Forelimb muscle (tissue), 1 donor: ENCODE results near the gene THOP1. TPM values are rescaled to one million over a fixed set of nuclear protein-coding genes. Genes with fewer than 3 reads are reported as not detected.

Experiments used
- DNase-seq: peaks from one replicate; pipeline ENCODE4 v3.0.0-alpha.2; 2013; ENCODE audit warnings: low read depth
- polyA plus RNA-seq: library from polyadenylated mRNA; unstranded; fragments of 120-200 nt; gene quantifications from one replicate; pipeline ENCODE4 v1.2.1, GENCODE V29; 2013; ENCODE audit not compliant: insufficient read length

The THOP1 gene
- polyA plus RNA-seq, 1 donor, result 44.7 TPM

DNA sequence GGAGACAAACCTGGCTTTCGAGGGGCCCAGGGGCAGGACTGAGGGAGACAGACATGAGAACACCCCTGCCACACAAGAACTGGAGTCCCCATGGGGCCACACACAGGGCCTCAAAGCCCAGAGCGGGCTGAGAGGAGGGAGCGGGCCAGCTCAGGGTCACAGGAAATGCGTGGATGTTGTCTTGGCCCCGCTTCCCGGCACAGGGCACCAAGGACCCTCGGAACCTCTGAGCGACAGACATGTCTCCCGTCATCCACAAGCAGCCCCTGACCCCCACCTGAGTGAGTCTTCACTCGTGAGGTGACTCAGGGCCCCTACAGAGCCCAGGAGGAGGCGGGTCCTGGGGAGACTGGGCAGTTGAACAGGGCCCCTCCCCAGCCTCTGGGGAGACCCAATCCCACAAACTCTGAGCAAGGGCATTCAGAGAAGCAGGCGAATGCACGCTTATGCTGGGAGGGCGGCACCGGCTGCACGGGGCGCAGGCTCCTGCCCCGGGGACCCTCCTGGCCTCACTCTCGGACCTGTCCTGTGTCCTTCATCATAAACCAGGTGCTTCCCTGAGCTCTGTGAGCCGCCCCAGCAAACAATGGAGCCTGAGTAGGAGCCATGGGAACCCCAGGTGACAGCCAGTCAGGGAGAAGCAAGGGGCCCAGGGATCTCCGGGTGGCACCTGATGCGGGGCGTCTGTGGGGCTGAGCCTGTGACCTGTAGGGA is 22.4 kb upstream of the THOP1 start:
- DNase-seq, result no peak

DNA sequence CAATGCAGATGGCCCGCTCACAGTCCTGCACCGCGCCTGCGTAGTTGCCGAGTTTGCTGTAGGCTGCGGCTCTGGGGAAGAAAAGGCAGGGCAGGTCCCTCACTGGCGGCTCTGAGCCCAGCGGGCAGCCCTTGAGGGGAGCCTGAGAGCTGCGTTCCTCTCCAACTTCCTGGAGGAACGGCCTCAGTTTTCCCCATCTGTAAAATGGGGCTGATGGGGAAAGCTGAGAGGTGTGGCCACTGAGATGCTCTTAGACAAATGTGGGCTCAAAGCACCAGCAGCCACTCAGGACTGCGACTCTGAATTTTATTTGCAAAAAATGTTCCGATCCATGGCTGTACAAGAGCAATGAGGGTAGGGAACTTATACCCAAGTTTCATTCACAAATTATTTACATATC is 21.6 kb upstream of the THOP1 start:
- DNase-seq, result no peak

DNA sequence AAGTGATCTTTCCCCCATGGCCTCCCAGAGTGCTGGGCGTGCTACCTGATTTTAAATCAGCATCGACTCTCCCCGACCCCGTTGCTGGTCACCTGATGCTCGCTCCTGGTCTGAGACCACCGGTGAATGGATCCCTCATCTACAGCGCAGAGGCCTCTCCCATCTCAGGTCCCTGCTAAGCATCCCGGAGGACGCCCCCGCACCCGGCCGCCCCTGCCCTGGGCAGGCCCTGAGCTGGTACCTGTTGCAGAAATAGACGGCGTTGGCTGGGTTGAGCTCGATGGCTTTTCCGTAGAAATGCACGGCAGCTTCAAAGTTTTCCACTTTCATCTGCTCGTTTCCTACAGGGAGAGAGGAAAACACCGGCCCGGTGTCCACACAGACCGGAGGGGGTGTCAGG is 20.4 kb upstream of the THOP1 start:
- no peak for DNase-seq

DNA sequence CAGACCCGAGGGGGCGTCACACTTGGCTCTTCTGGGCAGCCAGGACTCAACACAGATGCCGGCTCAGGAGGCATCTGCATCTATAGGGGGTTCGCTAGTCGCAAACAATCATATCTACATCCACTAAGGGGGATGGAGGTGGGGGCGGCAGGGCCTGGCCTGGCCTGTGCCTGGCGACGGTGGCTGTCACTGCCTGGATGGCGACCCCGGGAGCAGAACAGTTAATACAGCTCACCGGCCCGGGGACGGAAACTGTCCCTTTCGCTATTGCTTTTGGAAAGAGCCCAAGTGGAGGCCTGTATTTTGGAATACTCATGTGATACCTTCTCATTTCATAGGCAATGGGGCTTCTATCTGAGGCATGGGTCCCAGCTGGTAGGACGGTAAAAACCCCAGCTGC is 19.9 kb upstream of the THOP1 start:
- DNase-seq, result no peak

DNA sequence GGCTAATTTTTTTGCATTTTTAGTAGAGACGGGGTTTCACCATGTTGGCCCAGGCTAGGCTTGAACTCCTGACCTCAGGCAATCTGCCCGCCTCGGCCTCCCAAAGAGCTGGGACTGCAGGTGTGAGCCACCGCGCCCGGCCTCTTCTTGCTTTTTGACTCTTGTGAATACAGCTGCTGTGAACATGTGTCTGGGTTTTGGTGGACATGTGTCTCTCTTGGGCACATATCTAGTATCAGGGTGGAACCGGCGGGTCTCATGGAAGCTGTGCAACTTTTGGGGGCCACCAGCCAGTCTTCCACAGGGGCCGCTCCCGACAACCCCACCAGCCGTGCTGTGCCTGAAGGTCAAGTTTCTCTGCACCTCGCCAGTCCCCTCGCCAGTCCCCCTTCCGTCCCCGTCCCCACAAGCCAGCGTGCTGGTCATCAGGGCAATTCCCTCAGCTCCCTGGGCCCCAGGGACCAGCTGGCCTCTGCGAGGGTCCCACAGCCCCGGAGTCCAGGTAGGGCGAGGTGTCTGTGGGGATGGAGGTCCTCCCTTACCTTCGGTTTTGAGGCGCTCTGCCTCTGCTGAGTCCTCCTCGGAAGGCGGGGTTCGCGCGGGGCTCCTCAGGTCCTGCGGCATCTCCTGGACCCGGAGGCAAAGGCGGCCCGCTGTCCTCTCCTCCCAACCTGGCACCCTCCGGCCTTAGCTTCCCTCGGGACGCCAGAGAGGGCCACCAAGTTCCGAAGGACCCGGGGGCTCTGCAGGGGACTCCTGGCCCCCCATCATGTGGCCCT is 18.5 kb upstream of the THOP1 start:
- DNase-seq, result no peak

DNA sequence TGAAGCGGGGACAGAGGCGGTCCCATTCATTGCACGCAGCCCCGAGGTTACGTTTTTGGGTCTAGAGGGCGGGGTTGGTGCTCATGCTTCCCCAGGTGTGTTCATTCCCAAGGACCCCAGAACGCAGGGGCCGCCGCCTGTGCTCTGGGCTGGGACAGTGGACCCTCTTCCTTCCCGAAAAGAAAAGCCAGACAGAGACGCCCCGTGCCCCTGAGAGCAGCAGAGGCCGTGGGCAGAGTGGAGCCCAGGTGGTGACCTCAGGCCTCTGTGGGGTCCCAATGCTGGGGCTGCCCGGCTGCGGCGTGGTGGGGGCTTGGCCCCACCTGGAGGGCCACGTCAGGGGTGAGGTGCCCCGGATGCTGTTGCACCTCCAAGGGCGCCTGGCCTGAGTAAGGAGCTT is 17.6 kb upstream of the THOP1 start:
- no peak for DNase-seq

DNA sequence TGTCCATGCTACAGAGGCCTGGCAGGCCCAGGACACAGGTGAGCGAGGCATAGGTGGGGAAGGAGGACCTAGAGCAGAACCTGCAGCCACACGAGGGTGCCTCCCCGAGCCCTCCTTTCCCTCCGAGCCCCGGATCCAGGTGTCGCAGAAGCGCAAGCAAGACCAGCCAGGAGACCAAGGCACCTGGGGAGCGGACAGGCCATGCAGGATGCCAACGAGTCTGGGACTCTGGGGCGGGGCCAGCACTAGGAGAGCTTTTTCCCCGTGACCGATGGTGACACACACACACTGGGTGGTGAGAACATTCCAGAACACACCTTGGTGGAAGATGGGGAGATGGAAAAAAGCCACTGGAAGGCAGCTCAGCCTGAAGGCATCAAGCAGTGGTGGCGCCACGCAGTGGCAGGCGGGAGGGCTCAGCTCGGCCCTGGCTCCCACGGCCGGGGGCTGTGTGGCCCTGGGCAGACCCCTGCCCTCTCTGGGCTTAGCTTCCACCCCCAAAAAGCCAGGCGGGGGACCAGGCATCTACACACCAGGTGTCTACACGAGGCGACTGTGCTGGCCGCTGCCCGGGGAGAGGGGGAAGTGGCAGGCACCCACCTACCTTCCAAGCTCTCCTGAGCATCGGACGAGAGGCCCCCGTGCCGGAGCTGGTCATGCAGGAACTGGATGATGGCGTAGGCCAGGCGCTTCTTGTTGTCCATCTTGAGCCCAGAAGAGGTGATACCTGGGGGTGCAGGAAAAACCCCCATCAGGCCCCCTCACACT is 16.8 kb upstream of the THOP1 start:
- DNase-seq, result no peak

DNA sequence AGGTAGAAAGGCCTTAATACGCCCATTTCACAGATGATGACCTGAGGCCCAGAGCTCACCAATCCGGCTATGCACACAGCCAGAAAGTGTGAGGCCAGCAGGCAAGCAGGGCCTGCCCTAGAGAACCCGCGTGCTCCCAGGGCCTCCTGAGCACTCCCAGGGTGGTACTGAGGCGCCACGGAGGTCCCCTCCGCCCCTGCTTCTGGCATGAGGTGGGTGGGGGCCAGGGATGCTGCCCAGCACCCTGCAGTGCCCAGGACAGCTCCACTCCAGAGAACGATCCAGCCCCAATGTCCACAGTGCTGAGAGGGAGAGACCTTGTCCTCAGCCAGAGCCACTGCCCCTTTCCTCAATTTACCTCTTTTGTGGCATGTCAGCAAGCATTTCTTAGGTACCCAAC is 16.1 kb upstream of the THOP1 start:
- DNase-seq, result no peak

DNA sequence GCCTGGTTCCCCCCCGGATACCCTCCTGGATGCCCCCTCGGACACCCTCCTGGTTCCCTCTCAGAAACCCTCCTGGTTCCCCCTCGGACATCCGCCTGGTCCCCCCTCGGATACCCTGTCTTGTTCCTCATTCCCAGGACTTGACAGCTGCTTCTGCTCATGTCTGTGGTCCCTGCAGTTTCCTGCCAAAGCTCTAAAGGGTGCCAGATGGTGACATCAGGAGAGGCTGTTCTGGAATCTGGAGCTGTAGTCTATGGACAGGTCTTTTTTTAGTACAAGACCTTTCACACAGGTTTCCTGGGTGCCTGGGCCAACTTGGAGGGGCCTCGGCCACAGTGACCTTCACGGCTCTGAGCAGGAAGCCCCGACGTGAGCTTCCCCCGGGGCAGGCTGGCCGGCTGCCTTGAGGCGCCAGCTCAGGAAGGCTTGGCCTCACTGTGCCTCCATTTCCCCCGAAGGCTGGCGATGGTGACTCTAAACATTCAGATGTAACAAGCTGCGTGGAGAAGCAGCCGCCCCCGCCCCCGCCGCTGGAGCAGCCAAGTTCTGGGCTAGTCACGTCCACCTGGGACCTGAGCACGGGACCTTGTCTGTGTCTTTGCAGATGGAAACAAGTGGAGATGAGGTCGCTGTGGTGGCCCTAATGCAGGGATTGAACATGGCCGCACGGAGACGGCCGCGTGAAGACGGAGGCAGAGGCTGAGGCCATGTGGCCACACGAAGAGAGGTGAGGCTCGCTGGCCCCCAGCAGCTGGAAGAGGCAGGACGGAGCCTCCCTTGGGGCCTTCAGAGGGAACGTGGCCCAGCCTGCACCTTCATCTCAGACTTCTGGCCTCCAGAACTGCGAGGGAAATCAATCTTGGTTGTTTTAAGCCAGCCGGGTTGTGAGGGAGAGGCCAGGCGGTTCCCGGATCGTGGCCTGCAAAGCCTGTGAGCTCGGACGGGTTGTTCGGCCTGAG is 15.0 kb upstream of the THOP1 start:
- peak; percentile 67 for DNase-seq

DNA sequence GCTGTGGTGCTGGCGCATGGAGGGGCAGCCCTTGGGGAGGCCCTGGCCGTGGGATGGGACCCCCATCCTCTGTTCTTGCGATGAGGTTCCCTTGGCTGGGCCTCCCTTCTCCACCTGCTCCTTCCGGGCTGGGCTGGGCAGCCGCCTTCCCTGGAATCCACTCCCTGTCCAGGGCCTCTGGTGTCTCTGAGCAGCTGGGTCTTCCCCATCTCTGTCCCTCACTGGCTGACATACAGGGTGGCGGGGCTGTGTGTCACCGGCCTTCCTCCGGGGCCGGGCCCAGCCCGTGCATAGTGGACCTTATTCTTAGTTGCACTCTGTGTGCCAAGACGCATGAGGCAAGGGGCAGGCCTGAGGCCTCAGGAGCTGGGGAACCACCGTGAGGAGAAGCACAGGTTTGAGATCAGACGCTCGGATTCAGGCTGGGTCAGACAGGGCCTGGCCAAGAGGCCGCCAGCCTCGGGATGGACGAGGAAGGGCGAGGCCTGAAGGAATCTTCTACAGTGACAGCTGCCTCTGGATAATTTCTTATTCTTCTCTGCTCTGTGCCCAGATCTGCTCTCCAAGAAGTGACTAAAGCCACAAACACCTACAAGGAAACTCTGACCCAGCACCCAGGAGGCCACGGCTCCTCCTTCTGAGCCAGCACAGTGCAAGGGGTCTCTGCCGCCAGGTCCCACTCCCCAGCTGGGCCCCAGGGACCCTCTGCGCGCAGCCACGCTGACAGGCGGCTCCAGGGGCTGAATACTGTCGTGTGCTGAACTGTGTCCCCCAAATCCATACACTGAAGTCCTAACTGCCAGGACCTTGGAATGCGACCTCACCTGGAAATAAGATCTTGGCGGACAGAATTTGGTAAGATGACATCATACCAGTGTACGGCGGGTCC is 13.3 kb upstream of the THOP1 start:
- no peak for DNase-seq

DNA sequence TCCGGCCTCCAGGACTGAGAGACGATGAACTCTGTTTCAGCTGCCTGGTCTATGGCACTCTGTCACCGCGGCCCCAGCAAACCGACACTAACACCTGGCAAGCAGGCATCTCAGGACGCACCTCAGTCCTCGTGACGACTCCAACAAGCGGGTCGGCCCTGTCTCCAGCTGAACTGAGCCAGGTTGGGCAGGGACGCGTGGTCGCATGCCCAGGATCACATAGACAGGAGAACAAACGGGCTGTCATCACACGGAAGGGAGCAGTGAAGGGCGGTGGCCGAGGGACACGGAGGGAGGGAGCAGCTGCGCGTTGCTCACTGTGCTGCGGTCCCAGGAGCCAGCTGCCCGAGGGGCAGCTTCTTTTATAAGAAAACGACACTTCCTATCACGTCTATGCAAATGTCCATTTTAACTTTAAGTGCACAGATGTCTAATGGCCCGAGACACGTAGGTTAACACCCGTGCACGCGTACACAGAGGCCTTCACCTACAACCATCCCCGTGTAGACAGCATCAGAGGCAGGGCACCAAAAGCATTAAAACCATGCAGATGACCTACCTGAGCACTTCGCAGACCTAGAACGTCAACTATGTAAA is 11.1 kb upstream of the THOP1 start:
- no peak for DNase-seq

DNA sequence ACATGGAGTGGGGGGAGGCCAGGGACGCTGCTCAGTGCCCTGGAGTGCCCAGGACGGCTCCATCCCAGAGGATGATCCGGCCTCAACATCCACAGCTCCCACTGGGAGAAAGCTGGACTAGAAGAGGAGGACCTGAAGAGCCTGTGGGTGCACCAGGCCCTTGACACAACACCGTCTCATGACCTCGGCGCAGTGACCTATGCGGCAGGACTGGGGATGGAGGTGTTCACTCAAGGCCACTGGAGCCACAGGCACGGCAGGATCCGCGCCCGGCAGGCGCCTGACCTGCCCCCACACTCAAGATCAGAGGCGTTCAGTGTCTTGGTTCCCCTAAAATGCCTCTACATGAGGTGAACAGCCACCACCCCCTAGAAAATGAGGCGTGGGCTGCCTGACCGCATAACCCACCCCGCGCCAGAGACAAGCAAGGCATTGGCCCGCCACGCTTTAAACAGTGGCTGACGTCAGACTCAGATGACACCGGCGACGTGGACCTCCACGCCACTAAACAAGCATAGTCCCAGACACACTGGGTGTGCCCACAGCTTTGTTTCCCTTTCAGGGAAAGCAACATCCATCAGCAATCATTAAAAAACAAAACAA is 10.2 kb upstream of the THOP1 start:
- DNase-seq, result no peak

DNA sequence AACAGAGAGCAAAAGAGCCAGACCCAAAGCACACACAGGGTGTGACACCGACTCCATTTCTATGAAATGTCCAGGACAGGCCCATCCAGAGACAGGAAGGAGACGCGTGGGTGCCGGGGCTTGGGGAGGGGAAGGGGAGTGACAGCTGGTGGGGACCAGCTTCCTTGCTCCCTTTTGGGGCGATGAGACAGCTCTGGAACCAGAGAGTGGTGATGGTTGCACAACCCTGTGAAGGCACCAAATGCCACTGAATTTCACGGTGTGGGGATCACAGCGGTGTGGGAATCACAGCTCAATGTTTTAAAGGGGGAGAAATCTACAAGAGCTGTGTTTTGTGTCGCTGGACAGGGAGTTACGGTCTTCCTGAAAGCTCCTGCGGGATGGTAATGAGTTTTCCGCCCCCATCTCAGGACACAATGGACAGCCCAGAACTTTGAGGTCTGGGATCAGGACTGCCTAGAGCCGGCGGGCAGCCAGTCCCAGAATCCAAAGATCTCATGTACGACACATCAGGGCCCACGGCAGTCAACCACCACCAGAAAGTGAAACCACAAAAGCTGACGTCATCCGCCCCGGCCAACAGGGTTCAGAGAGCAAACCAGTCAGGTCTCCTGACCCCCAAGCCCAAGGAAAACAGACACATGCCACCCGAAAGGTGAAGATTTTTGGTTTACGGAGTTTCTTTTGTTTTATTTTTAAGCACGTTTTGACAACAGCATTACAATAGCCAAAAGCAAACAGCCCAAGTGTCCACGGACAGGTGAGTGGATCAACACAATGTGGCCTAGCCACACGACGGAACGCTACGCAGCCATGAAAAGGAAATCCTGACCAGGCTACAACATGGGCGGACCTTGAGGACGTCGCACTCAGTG is 9.5 kb upstream of the THOP1 start:
- no peak for DNase-seq

DNA sequence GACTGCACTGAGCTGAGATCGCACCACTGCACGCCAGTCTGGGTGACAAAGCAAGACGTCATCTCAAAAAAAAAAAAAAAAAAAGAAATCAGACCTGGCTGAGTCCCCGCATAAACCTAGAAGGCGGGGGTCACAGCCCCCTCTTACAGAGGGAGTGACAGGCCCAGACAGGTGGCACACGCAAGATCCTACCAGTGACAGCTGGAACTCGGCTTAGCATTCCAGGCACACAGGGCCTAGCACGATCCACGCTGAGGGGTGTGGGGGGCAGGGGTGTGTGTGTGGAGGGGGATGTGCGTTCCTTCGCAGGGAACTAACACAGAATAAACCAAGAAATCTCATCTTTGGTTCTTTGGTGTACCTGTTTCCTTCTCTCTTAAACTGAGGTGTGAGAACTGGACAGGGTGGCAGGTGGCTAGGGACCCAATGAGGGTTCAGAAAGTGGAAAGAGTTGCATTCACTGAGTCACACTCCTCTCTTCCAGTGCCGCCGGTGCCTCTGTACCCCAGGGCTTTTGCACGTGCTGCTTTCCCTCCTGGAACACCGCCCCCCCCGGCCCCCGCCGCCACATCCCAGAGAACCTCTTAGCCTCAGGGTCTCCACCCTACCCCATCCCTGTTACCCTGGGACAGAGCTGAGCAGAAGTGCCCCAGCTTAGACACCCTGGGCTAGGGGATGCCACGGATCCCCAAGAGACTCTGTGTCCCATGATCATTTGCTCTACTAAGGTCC is 7.2 kb upstream of the THOP1 start:
- DNase-seq, result no peak

DNA sequence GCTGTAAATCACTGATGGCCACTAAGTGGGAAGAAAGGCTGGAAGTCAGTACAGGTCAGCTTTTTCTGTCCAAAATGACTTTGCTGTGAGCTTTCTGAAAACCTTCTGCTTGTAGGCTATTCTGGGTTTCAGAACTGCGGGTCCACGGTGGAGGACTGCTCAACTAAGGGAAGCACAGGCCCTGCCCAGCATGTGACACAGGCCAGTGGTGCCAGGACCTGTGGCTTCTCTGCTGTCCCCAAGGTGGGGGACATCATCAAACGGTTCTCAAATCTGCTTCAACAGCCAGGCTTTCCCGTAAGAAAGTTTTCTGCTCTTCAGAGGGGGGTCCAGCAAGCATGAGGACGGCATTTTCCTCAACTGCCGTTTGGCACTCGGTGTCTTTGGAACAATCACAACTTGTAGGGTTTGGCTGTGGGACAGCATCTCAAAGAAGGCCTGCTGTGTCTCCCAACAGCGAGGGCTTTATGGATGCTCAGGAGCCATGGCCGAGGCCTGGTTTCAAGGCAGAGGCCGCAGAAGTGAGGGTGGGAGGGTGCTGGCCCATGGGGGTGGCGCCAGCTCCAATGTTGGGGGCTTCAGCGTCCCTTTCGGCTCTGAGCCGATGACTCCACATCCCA is 6.1 kb upstream of the THOP1 start:
- no peak for DNase-seq

DNA sequence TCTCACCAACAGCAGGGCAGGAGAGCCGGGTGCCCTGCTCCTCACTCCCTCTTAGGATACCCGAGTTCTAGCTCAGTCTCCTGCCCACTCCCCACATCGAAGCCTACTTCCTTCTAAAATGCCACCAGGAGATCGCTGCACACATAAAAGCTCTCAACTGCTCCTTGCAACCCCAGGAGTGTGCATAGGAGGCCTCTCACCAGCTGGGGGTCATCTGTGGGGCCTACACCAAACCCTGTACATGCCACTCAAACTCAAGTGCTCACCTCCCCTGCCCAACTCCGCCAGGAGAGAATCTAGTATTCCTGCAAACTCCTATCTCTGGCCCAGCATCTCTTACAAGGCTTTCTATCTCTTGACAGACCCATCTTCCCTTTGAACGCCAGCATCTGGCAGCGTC is 5.0 kb upstream of the THOP1 start:
- DNase-seq, result no peak

DNA sequence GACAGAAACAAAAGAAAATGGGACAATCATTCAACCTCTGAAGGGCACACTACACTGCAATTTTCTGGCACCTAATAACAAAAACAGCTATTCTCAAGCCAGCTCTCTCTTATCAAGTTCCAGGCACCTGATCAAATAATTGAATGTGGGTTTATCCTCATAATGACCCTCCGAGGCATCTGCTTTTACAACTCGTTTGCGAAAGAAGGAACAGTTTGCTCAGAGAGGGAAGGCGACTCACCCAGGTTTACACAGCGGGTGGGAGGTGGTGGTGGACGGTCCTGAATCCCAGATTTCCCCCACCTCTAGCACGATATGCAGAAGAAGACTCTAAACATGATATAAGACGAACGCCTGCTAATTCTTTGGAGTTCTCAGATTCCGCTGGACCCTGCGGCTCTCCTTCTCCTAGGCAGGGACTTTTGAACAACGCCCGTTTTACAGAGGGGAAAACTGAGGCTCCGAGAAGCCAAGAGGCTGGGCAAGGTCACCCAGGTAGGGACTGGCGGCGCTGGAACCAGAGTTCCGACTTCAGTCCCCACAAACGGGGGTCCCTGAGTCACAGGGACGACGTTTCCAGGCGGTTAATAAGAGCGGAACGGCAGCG is 2.9 kb upstream of the THOP1 start:
- DNase-seq, result no peak
